ENCODE results near the gene DPPA4.
"Not testable (repeated sequence)": the region's sequence is repeated elsewhere in the genome, so short reads cannot be mapped to it uniquely, and the experiment has no call there.

Gene DPPA4, protein sequence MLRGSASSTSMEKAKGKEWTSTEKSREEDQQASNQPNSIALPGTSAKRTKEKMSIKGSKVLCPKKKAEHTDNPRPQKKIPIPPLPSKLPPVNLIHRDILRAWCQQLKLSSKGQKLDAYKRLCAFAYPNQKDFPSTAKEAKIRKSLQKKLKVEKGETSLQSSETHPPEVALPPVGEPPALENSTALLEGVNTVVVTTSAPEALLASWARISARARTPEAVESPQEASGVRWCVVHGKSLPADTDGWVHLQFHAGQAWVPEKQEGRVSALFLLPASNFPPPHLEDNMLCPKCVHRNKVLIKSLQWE

DNA sequence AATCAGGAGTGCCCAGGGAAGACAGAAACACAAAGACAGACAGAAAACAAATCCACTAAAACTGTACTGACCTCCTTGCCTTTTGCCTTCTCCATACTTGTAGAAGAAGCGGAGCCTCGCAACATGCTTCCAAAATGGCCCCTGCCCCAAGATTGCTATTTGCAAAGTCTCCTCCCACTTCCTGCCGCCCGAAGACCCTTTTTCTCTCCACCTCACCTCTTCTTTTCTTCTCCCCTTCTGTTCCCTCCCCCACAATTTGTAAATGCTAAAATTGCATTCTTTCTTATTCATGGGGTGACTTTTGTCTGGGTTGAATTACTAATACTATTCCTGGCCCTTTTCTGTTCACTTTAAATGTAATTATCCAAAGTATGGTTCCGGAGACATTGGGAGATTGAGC is at the start of gene DPPA4:
Gene DPPA4 (minus strand): TSS at position 154 of the 400 bp plus-strand sequence. CDS start 29 bp downstream, at position 125.
- no peak for DNase-seq (ENCODE audit: low read depth)

DNA sequence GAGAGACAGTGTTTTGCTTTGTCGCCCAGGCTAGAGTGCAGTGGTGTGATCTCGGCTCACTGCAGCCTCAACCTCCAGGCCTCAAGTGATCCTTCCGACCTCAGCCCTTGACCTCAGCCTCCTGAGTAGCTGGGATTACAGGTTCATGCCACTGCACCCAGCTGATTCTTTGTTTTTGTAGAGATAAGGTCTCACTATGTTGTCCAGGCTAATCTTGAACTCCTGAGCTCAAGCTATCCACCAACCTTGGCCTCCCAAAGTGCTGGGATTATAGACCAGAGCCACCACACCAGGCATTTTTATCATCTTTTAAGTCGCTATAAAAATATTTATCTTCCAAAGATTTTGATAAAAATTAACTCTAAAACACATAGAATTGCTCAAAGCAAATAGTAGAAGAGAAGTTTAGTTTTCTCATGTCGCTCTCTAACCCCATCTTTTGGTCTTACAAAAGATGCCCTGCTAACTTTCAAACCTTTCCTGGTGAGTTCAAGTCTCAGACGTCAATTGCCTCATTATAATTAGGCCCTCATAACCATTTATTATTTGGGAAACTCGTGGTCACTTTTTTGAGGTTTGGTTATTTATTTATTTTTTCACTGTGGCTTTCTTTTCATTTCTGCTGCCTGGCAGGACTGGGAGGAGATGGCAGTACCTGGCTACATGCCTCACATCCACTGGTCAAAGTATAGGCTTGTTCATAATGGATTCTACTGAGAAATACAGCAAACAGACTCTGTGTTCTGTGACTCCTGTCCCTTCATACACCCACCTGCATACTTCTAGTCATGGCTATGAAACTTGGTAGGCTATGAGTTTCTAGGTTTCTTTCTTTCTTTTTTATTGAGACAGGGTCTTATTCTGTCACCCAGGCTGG is 48.3 kb upstream of the DPPA4 start:
- DNase-seq (ENCODE audit: low read depth): no peak

DNA sequence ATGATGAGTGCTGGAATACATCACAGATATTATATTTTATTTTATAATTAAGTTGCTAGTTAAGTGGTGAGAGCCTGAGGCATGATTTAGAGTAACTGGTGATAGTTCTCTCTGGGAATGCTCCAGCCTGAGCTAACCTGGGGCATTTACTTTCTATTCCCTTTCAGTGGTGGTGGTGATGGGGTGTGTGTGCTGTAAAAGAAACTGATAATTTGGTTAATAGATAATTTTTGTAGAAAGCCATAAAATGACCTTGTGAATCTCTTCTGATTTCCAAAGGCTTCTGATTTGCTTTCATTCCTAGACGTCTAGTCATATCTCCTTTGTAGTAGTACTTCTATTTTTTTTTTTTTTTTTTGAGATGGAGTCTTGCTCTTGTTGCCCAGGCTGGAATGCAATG is 46.8 kb upstream of the DPPA4 start:
- DNase-seq (ENCODE audit: low read depth): no peak

DNA sequence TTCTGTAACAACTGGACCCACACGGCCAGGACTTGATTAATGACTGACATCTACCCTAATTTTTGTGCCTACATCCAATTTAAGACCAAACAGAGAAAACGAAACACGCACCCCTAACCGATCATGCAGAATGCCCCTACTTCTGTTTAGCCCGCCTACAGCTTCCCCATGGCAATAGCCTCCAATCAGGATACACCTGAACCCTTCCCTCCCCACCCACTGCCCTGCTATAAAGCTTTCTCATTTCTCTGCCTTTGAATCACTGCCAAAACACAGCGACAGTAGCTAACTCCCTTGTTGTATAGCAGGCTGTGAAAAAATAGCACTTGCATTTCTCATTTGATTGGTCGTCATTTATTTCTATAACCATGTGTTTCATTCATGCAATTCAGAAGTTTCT is 45.2 kb upstream of the DPPA4 start:
- no peak for DNase-seq (ENCODE audit: low read depth)

DNA sequence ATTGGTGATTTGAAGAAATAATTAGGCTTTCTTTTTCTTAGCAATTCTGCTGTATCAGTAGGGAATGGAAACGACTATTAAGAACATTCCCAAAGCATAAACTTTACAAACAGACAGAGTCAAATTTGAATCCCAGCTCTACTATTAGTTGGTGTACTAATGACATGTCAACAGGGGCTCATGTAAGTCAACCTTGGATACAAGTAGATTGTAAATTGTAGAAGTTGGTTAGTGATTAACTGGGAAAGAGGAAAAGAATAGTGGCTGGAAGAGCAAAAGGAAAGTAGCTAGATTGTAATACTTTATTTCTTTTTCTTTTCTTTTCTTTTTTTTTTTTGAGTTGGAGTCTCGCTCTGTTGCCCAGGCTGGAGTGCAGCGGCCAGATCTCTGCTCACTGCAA is 38.6 kb upstream of the DPPA4 start:
- no peak for DNase-seq (ENCODE audit: low read depth)

DNA sequence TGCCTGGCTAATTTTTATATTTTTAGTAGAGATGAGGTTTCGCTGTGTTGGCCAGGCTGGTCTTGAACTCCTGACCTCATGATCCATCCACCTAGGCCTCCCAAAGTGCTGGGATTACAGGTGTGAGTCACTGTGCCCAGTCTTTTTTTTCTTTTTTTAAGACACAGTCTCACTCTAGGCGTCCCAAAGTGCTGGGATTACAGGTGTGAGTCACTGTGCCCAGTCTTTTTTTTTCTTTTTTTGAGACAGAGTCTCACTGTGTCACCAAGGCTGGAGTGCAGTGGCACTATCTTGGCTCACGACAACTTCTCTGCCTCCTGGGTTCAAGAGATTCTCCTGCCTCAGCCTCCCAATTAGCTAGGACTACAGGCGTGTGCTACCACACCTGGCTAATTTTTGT is 37.1 kb upstream of the DPPA4 start:
- not testable (repeated sequence) for DNase-seq (ENCODE audit: low read depth)

DNA sequence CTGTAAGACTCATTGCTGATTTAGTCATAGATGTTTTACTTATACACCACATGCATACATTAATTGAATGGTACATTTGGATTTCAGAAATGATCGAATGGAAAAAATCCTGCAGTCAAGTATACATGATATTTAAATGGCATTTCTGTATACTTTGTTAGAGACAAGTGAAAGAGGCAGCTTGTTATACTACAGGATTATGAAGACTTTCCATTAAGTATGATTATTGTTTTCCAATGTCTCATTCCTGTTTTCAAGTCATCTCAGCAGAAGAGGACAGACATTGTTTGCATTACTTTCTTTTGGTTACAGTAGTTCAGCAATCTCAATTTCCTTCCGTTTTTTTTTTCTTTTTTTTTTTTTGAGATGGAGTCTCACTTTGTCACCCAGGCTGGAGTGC is 36.6 kb upstream of the DPPA4 start:
- DNase-seq (ENCODE audit: low read depth): no peak

DNA sequence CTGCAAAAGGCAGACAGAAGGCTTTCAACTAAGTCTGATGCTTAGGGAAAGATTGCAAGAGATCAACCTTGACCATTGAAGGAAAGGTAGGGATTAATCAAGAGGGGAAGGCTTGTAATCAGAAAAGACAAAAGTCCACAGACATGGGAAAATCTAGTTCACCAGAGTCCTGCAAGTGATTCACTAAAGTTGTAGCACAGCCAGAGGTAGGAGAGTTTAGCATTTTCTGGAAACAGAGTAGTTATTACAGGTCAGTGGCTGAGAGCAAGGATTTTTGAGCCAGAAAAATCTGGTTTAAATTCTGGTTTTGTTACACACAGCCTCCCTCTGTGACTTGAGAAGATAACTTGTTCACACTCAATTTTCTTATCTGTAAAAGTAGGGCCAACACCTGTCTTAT is 35.3 kb upstream of the DPPA4 start:
- DNase-seq (ENCODE audit: low read depth): no peak

DNA sequence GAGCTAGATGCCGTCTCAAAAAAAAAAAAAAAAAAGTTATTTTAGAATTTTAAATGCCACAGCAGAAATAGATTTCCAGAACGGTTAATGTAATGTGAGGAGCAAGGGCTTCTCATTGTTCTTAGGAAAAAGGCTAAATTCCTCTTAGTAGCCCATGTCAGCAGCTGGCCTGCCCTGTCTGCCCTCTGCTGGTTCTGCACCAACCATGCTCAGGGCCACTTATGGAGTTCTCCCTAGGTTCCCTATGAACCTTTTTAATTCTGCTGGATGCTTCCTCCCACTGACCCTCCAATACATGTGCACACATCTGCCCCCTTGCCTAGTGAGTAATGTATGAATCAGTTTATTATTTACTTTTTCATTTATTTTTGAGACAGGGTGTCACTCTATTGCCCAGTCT is 32.2 kb upstream of the DPPA4 start:
- peak; percentile 53 for DNase-seq (ENCODE audit: low read depth)

DNA sequence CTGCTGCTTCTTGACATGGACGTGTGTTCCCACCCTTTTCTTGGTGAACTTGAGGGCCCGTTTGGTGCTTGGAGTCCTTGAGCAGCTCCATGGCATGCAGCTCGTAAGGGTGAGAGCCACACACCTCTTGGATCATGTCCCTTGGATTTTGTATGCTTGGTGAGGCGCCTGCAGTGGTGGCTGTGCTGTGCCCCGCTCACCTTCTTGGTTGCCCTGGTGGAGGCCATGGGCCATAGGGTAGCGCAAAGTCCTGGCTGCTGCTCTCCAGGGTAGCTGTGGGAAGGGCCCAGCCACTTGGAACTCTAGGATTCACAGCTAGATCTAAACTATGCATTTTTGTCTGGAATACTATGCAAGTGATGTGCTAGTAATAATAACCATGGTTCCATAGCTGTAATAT is 26.7 kb upstream of the DPPA4 start:
- DNase-seq (ENCODE audit: low read depth): no peak

DNA sequence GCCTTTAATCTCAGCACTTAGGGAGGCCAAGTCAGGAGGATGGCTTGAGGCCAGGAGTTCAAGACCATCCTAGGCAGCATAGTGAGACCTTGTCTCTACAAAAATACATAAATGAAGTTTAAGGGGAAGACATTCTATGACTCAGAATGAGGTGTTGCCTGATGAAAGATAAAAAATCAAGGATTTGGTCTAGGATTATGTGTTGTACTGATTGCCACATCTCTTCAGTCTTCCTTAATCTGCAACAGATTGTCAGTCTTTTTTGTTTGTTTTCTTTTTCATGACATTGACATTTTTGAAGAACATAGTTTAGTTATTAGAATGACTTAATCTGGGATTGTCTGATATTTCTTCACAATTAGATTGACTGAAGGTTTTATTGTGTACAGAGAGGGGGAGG is 26.3 kb upstream of the DPPA4 start:
- peak; percentile 56 for DNase-seq (ENCODE audit: low read depth)

DNA sequence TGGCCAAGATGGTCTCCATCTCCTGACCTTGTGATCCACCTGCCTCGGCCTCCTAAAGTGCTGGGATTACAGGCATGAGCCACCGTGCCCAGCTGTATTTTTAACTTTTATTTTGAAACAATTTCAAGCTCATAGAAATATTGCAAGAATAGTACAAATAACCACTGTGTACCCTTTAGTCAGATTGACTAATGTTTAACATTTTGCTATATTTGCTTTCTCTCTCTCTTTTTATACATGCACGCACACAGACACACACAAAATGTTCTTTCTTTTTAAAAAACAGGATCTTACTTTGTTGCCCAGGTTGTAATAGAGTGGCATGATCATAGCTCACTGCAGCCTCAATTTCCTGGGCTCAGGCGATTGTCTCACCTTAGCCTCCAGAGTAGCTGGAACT is 25.5 kb upstream of the DPPA4 start:
- DNase-seq (ENCODE audit: low read depth): no peak

DNA sequence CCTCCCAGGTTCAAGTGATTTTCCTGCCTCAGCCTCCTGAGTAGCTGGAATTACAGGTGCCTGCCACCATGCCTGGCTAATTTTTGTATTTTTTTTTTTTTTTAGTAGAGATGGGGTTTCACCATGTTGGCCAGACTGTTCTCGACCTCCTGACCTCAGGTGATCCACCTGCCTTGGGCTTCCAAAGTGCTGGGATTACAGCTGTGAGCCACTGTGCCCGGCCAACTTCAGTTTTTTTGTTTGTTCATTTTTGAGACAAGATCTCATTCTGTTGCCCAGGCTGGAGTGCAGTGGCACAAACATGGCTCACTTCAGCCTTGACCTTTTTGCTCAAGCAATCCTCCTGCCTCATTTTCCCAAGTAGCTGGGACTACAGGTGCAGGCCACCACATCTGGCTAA is 21.5 kb upstream of the DPPA4 start:
- not testable (repeated sequence) for DNase-seq (ENCODE audit: low read depth)

DNA sequence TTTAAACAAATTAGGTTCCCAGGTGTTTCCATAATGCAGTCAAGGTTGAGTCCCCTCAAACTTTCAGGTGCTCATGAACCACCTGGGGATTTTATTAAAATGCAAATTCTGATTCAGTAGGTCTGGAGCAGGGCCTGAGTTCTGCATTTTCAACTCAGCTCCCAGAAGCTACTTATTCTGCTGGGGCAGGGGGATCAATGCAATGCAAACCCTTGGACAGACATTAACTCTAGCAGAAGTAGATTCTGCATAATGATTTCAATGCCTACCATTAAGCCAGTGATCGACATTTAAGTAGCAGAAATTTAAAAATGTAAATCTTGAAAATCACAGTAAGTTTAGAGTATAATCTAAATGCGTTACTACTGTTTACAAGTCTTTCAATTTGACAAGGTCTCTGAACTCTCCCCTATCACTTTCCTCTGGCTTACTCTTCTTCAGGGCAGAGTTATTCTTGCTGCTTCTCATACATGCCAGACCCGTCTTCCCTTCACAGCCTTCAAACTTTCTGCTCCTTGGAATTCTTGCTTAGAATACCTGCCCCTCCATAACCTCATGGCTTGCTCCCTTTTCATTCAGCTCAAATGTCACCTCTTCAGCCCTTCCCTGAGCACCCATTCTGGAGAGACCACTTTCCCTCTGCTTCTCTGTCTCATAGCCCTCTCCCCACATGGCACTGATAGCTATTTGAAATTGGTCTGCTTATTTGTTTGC is 19.3 kb upstream of the DPPA4 start:
- DNase-seq (ENCODE audit: low read depth): no peak

DNA sequence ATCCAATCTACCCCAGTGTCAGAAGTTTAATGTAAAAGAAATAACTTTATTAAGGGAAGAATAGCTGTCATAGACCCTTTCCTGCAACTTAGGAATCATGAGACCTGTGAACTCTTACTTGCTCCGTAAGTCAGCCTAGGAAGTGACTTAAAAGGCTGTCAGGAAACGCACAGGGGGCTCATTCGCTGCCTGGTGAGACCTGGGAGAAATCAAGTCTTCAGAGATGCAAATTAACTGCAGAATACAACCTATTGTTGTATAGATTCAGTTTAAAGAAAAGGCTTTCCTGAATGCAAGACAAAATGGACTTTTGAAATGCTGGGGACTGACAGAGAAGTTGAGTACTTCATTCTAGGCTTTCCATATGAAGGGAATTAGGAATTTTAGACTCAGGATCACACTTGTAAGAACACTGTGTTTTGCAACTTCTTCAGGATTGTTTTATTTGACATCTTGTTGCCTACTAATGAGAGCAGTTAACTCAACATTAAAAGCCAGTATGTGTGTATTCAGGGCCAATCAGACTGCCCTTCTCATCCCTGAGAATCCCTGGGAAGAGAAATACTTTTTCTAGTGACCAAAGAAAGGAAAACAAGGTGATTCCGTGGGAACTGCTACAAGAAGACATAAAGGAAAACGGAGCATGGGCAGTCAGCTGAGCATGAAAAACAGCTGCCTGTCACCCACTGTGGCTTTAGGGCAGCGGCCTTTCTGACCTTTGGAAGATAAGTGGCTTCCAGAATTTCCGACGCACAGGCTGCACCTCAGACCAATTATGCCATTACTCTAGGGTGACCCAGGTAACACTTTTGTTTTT is 18.5 kb upstream of the DPPA4 start:
- no peak for DNase-seq (ENCODE audit: low read depth)

DNA sequence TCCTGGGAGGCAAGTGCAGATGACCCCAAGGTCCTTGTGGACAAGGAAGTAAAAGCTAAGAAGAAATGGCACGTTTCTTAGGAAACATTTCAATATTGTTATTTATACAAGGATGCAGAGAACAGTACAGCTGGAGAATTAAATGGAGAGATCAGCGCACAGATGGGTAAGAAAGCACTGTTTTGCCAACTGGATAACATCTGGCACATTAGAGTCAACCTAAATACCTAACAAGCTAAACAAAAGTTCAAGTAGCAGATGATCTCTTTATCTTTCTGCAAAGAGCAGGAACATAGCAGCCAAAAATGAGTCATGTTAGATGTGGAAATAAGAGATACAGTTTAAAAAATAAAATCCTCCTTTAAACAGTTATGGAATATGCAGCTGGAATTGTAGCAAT is 15.7 kb upstream of the DPPA4 start:
- DNase-seq (ENCODE audit: low read depth): no peak

DNA sequence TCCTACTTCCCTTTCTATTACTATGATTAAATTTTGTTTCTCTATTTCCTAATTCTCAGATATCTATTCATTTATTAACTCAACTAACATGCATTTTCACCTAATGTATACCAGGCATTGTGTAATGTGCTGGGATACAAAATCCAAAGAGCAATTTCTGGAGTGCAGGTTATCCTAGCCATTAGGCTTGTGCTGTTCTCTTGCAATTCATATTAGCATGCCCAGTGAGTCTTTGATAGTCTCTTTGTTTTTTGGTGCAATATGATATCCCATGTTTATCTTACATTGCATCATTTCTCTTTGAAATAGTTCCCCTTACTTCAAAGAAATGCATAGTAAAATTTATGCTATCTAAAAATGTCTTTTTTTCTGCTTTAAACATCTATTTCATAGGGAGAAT is 13.9 kb upstream of the DPPA4 start:
- no peak for DNase-seq (ENCODE audit: low read depth)

DNA sequence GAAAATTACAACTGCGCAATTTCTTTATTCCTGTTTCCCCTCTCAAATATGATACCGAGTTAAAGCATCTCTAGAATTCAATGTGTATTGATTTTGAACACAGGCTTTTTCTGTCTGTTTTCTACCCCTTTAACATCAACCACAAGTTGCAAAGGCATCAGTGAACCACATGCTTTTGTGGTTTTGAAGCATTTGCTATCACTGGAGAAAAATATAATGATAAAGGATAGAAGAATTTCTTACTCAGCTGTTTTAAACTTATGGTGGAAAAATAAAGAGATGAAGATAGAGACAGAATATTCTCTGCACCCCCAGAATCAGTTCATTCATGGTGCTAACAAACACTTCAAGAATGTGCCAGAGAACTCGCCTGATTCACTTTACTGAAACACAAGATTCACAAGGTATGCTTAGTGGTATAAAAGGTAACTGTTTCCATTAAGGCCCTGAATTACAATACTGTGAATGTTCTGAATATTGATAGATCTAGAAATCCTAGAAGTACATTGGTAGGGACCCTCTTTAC is 9.5 kb upstream of the DPPA4 start:
- DNase-seq (ENCODE audit: low read depth): peak; percentile 60

DNA sequence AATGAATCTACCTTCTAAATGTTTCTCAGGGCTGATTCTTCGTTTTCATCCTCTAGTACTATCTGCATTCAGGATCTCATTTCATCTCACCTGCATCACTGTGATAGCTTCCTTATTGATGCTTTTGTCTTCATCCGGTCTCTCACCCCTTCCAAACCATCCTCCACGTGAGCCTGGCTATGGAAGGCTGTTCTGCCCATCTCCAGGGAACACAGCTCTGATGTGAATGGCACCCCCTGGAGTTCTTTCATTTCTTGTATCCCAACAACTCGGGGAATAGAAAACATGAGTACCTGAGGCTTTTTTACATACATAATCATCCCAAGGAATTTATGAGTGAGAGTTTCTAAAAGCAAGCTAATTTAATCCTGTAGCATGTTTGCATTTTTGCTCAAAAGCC is 8.8 kb upstream of the DPPA4 start:
- peak; percentile 8 for DNase-seq (ENCODE audit: low read depth)

DNA sequence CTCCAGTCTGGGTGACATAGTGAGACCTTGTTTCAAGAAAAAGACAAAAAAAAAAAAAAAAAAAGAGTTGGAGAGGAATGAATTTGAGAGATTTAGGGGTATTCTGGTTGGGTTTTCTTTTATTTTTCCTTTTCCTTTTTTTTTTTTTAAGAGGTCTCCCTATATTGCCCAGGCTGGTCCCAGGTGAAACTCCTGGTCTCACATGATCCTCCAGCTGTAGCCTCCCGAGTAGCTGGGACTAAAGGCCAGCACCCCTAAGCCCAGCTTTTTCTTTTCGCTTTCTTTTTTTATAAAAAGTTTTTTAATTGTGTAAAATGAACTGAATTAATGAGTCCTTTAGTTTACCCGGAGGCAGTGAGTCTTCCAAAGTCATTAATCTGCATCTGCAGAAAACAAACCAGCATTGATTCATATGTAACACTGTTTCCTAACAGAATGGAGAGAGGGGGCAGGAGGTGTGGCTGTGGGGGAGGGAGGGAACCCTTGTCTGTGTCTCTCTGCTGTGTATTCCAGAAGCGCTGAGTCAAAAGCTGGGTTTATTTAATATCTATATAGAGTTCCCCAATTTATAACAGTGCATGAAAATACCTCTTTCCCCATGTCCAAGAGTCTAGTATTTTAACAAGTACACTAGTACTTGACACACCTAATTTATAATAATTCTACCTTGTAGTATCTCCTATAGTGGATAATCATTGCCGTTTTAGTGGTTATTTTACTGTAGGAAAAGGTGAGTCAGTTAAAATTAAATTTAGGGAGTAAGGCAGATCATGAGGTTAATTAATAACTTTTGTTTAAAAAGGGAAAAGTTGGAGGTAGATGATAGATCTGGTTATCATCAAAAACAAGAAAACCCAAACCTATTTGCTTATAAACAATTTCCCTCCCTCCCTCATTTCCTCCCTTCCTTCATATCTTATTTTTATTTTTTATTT is 2.6 kb upstream of the DPPA4 start:
- no peak for DNase-seq (ENCODE audit: low read depth)

DNA sequence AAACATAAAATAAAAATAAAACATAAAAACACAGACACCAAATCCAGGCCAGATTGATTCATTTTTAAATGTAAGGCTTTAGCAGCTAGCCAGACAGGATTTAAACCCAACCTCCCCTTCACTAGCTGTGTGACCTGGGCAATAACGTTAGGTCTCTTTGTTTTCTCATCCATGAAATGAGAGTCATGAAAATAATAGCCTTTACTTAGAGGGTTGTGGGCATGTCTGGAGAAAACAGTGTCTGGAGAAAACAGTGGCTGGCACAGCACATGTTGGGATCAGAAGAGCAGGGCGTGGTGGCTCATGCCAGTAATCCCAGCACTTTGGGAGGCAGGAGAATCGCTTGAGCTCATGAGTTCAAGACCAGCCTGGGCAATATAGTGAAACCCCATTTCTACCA is 1.9 kb upstream of the DPPA4 start:
- no peak for DNase-seq (ENCODE audit: low read depth)
